Endometrial microvascular endothelial cells (primary cell): ENCODE results near the gene NKX2-8. TPM values are rescaled to one million over a fixed set of nuclear protein-coding genes. Genes with fewer than 3 reads are reported as not detected.

Experiments used
- in situ Hi-C: cut with HindIII; loops from 2 replicates; pipeline ENCODE4 v1.10.0; 2017; ENCODE audit warnings: low sequenced_read_pairs, low pct_unique_long_range_greater_than_20kb; ENCODE audit errors: inconsistent ontology term
- total RNA-seq: library from RNA; depleted of rRNA; stranded (reverse); fragments of >200 nt; gene quantifications from one replicate; pipeline ENCODE4 v1.2.3, GENCODE V29; 2015; ENCODE audit errors: inconsistent ontology term

Gene NKX2-8
- not detected for total RNA-seq

DNA sequence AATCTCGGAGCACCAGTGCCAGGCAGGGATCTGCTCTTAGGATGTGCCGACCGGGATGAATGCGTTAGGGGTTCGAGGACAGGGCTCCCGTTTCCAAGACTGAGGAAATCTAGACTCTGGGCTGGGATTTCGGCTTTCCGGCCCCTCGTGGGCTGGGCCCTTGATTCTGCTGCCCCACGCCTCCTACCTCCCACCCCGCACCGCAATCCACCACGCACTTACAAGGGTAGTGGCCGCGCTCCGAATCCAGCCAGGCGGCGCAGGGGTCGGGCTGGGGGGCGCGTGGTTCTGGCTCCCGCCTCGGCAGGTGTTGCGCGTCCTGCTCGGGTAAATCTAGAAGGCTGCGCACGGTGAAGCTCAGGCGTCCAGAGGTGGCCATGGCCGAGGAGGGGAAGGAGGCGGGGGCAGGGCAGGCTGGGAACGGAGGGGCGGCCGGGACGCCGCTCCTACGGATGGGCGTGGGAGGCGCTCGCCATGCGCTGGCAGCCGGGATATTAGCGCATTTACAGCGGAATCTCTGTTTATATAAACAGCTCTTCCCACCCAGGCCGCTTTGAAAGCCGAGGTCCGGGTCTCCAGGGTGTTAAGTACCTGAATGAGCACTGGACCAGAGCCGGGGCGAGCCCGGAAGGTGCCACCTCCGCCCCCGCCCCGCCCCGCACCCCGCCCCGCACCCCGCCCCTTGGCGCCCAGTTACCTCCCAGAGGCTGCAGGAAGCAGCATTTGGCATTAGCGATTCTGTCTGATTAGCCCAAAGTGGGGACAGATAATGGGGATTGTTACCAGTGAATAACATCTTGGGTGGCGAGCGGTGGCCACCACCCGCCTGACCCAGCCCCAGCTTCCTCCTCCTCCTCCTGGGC, at the start of gene NKX2-8:
NKX2-8 (minus strand) TSS at position 604 of the 863 bp plus-strand sequence; CDS start at position 379, 225 bp downstream.
- in situ Hi-C loops = no loop called here

GRCh38 chr14:36627981-36628380, 45.6 kb upstream of the NKX2-8 start:
- in situ Hi-C loops = no loop called here

- in situ Hi-C loops = no loop called here
Observed at GRCh38 chr14:36626151-36626550, 43.7 kb upstream of the NKX2-8 start.

DNA sequence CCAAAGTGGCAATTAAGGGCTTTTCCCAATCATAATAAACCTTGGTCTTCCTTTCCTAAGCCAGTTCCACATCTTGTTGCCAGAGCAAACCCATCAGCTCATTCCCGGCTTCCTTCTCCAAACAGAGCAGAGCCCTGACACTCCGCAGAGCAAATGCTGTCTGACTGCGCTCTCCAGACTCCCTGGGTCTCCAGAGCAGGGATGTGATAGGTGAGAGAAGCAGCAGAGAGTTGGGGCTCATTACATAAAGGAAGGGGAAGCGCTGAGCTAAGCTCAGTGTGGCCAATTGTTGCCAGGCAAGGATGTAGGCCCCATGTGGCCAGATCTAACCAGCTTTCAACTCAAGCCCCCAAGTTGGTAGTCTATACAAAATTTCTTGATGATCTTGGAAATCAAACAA, 43.0 kb upstream of the NKX2-8 start:
- in situ Hi-C loops = no loop called here

GRCh38 chr14:36625014-36625413, 42.6 kb upstream of the NKX2-8 start:
- in situ Hi-C loops = no loop called here

GRCh38 chr14:36619853-36620252, 37.4 kb upstream of the NKX2-8 start:
- in situ Hi-C loops = no loop called here

- in situ Hi-C loops = no loop called here
Observed at GRCh38 chr14:36619131-36619530, 36.7 kb upstream of the NKX2-8 start.

GRCh38 chr14:36618641-36619040, 36.2 kb upstream of the NKX2-8 start:
- in situ Hi-C loops = no loop called here

DNA sequence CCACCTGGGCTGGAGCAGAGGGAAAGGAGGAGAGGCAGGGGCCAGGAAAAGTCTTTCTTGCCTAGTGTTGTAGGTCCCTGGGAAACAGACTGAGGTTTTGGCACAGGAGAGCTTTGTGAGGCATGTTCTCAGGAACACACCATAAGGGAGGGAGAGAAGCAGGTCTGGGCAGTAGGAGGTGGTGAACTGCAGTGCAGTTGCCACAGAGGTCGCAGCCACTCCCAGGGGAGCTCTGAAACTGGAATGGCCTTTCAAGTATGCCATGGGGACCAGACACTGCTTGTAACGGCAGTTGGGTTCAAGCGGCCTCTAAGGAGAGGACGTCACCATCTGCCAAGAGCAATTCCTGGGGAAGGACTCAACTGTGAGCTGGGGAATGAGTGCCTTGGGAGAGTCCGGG, 35.4 kb upstream of the NKX2-8 start:
- in situ Hi-C loops = no loop called here

DNA sequence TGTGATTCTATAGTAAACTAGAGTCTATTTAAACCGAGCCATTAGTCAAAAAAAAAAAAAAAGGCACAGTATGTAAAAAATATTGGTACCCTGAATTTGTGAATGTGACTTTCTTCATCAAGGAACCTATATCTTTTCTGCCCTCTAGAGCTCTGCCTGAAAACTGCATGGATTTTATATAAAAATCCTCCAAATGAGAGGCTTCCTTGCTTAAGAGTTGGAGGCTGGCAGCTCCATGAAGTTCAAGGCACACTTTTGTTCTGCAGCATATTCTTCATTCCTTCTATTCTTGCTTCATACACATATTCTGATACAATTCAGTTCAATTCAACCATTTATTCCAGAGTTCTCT, 23.1 kb upstream of the NKX2-8 start:
- in situ Hi-C loops = no loop called here

DNA sequence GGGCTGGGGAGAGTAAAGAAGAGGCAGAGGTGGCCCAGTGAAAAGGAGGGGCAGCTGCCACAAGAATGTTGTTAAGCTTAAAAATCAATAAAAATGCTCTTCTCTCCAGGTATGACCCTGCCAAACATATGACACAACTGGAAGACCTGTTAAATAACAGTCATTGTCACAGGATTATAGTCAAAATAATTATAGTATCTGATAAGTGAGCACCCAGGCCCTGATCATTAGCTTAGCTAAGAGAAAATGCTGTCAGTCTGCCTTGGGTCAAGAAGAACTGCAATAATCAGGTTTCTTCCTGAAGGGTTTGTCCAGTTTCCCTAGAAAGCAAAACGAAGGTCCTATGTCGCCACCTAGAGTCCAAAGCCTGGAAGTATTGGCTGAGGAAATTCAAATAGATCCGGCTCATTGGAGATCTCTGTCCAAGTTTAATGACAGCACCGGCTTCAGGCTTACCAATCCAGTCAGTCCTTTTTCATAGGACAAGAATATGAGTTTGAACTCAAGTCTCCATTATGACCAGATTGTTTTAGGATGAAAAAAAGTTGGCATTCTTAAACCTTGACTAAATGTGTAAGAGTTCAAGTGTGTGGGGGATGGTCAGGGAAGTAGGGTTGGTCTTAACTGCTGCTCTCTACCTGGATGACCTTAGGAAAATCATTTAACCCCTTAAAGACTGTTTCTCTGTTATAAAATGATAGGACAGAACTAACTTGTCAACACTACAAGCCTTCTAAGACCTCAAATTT, 22.5 kb upstream of the NKX2-8 start:
- in situ Hi-C loops = no loop called here

DNA sequence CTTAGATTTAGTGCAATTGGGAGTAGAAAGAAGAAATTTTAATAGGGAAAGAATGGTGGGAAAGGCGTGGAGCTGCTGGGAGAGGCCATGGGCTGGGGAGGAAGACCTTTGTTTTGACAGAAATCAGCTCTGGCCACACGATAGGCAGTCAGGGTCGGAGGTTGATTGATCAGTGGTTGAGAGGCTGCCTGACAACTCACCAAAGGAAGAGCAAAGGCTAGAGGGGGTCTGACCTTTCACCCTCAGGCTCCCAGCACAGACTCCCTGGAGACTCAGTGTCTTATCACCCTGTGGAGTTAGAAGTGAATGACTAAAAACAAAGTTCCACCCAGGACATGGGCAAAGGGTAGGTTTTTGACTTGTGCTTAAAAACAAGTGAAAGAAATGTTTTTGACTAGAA, 18.0 kb upstream of the NKX2-8 start:
- in situ Hi-C loops = no loop called here

DNA sequence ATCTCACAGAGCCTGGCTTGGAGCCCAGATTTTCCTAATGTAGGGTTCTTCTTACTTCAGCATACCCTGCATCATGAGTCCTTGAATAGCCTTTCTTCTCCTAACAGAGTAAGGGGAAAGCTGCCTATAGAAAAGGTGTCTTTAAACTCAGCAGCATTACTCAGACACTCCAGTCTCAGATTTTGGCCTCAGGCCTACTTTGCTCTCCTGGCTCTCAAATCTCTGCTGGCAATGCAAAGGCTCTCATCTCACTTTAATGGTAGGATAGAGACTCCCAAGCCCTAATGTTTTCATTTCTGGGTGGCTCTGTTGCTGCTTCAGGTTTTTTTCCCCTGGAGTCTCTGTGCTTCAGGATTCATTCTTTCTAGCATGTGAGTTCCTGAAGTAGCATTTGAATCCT, 9.1 kb upstream of the NKX2-8 start:
- in situ Hi-C loops = no loop called here

- in situ Hi-C loops = no loop called here
Observed at GRCh38 chr14:36588788-36589187, 6.4 kb upstream of the NKX2-8 start.

DNA sequence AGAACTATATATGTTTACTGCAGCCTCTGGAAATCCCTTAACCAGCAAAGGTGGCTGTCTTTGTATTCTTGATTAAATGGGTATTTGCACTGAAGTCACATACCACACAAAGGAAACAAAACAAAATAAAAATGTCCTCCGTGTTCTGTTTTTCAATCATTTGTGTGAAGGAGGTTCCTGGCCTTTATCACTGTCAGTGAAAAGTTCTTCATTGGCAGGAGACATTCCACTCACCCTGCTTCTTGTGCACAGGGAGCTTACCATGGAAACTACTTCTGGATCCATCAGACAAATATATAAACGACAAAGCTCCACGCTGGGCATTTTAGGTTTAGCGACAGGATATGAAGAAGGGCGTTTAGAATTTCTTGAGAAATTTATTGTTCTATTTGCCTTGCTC, 5.7 kb upstream of the NKX2-8 start:
- in situ Hi-C loops = no loop called here

- in situ Hi-C loops = no loop called here
Observed at GRCh38 chr14:36585100-36585499, 2.7 kb upstream of the NKX2-8 start.

GRCh38 chr14:36583893-36584811, 1.7 kb upstream of the NKX2-8 start:
- in situ Hi-C loops = no loop called here

DNA sequence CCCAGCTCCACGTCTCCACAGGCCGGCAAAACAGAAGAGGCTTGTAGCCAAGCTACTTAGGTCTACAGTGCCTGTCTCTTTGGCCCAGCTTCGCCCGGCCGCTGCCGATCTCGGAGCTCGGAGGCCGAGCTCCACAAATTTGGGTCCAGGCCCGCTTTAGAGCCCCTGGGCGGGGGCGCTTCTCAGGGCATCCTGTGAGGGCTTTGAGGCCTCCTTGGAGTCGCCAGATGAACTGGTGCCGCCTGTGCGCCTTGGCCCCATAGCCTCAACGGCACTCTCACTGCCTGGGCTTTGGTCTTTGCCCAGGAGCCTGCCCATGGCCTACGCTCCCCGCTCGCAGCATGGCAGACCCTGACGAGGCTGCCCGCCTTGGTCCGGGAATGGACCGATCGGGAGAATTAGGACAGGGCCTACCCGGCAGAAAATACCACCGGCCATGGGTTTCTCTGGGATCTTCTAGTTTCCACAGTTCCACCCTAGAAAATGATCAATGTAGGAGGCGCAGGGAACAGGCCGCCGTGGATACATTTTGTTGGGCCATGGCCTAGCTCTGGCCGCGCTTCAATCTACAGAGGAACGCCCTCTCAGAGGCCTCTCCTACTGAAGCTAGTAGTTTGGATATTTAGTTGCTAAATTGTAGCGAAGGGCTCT, 953 bp upstream of the NKX2-8 start:
- in situ Hi-C loops = no loop called here

- in situ Hi-C loops = no loop called here
Observed at GRCh38 chr14:36582874-36583241, 444 bp upstream of the NKX2-8 start.
